Fibroblast of villous mesenchyme (primary cell): Measurements from ENCODE around the gene MYO5A. TPM values are rescaled to one million over a fixed set of nuclear protein-coding genes. Genes with fewer than 3 reads are reported as not detected.

ENCODE experiments used
- DNase-seq: peaks from one replicate; pipeline ENCODE4 v3.0.0-alpha.2; 2010; ENCODE audit warnings: low read depth
- H3K4me3 ChIP-seq: 2 replicates; pipeline ENCODE4 v1.5.1; 2011; ENCODE audit warnings: low read depth, mild to moderate bottlenecking, low read length
- total RNA-seq: library from RNA; depleted of rRNA; stranded (reverse); fragments of >200 nt; gene quantifications from 2 replicates; pipeline ENCODE4 v1.2.3, GENCODE V29; 2012
- TF ChIP-seq, protein P1 (sequence below): IDR thresholded peaks from 2 replicates; pipeline ENCODE4 v1.5.1; 2012; ENCODE audit warnings: low read depth, mild to moderate bottlenecking, low read length; ENCODE audit not compliant: insufficient read depth

Gene MYO5A
- total RNA-seq, 1 donor: 53.1 TPM

DNA sequence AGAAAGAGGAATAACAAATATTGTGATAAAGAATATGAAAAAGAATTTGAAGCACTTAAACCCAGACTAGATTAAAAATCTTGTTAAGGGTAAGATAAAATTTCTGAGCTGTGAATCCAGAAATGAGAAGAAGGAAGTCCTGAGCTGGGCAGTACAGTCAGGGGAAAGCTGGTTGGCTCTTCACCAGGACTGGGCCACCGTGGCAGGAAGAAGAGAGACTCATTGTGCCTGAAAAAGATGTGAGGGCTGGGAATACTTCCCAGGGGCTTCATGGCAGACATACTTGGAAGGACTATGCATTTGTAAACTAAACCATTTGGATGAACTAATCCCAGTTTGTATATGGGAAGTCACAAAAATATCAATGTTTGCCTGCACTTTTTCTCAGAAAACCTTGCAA, 204.6 kb downstream of the MYO5A start:
- H3K4me3 ChIP-seq: no peak overlapping the region
- TF ChIP-seq, protein P1, sequence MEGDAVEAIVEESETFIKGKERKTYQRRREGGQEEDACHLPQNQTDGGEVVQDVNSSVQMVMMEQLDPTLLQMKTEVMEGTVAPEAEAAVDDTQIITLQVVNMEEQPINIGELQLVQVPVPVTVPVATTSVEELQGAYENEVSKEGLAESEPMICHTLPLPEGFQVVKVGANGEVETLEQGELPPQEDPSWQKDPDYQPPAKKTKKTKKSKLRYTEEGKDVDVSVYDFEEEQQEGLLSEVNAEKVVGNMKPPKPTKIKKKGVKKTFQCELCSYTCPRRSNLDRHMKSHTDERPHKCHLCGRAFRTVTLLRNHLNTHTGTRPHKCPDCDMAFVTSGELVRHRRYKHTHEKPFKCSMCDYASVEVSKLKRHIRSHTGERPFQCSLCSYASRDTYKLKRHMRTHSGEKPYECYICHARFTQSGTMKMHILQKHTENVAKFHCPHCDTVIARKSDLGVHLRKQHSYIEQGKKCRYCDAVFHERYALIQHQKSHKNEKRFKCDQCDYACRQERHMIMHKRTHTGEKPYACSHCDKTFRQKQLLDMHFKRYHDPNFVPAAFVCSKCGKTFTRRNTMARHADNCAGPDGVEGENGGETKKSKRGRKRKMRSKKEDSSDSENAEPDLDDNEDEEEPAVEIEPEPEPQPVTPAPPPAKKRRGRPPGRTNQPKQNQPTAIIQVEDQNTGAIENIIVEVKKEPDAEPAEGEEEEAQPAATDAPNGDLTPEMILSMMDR: no peak
- no peak for DNase-seq

DNA sequence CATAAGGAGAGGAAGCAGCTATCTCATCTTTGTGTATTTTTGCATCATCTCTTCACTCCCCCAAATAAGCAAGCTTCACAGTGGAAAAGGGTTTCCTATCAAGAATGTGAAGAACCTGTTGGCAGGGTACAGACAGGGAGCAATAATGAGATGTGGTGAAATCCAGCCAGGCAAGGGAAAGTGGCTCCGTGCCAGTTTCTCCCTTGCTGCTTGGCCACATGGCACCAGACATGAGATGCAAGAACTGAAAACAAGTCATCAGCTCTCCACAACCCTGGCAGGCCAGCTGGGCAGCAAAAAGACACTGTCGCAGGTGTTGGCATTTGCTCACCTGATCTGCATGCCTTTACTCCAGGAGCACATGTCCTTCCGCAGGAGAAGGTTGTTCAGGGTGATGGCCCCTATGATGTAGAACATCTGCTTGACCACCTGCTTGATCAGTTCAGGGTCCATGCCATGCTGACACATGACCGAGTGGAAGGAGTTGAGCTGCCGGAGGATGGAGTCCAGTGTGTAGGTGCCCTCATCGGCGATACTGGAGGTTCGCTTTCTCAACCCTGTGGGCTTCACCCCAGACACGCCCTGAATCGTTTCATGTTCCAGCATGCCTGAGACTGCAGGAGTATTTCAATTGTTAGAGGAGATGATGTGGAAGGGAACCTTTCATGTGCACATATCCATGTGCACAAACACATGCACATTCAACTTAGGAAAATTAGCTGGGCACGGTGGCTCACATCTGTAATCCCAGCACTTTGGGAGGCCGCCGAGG, 209.8 kb downstream of the MYO5A start:
- H3K4me3 ChIP-seq: no peak overlapping the region
- TF ChIP-seq, protein P1: no peak
- DNase-seq: no peak

DNA sequence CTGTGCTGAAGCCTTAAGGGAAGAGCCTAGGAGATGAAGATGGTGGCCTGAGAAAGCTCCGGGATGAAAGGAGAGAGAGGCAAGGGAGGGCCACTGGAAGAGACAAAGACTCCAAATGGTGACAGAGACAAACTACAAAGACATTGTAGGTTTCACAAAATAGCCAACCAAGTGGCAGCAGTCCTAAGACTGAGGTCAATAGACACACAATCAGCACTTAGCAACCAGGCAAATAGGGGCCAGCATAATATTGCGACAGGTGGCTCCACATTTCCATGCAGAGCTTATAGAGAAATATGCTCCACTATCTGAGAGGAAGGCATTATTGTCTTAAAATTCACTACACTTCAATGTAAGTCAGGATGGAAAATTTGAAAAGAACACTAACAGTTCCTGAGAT, 211.0 kb downstream of the MYO5A start:
- TF ChIP-seq, protein P1: no peak
- no peak overlapping the region for H3K4me3 ChIP-seq
- no peak for DNase-seq

DNA sequence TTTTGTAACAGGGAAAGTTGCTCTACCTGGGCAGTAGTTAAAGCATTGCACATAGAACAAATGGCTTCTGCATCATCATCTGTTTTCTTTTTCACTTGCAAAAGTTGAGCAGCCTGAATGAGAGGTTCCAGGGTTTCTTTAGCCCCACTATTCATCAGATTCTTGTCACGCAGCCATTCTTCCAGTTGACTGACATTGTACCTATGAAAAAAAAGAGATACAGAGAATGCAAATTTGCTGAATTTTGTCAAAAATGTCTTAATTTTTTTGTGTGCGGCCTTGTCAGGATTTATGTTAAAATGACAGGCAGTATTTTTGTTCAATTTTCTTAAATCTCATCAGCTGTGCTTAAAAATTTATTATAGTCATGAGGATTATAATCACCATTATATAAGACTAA, 211.7 kb downstream of the MYO5A start:
- TF ChIP-seq, protein P1: no peak
- no peak overlapping the region for H3K4me3 ChIP-seq
- no peak for DNase-seq

DNA sequence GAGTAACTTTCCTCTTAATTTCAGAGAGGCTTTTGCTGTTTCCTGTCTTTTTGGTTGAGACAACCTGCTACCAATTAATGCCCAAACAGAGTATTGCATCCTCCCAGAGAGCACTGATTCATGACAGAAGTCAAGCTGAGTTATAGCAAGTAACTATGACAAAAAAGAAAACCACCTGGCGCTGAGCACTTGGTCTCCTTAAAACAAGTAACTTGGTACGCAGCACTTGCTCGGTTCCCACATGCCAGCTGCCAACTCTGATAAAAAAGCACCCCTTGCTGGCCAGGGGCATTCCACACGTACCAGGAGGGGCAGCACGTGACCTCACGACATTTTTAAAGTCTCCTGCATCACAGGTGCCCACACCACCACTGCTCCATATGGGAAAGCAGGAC, 219.5 kb downstream of the MYO5A start:
- no peak for DNase-seq
- no peak overlapping the region for H3K4me3 ChIP-seq
- TF ChIP-seq, protein P1: no peak

DNA sequence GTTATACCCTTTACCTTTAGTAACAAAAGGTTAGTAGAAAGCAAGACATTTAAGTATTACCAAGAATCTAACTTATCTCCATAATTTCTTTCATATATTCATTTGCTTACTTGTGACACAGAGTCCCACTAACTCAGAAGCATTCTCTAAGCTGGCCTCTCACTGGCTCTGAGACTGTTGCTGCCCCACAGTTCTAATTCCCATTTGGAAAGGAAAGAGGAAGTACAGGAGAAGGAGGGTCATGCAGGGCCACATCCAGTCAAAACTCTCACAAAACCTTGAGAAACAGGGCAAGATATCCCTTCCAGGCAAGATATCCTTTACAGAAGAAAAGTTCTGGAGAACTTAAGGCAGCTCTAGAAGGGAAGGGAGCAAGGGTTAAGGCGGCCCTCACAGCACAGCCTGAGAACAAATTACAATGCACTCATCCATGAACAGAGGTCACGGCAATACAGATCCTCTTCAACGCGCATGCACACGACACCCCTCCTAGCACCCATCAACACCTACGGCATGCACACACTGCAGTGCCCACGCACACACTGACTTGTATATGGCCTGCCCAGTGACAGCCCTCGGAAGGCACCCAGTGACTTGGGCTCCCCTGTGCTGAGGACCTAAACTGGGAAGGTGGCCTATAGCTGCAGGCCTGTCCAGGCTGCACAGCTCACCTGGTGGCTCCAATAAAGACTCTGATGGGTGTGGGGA, 220.1 kb downstream of the MYO5A start:
- TF ChIP-seq, protein P1: no peak
- H3K4me3 ChIP-seq: no peak overlapping the region
- no peak for DNase-seq
